GM12874 (cell line): ENCODE measurements around the gene GPC6.

Source experiments
- CTCF ChIP-seq: IDR thresholded peaks from 2 replicates; pipeline ENCODE4 v1.5.1; 2011; ENCODE audit warnings: low read depth, mild to moderate bottlenecking, control low read depth, low read length, moderate library complexity; ENCODE audit not compliant: insufficient read depth

The GPC6 gene

GRCh38 chr13:93797463-93797862, 570.9 kb downstream of the GPC6 start:
- TF ChIP-seq CTCF: no peak

- no peak for TF ChIP-seq CTCF
Observed at GRCh38 chr13:93800342-93800741, 573.7 kb downstream of the GPC6 start.

GRCh38 chr13:93805736-93806135, 579.1 kb downstream of the GPC6 start:
- TF ChIP-seq CTCF: no peak

- TF ChIP-seq CTCF: no peak
Observed at GRCh38 chr13:93806861-93807260, 580.3 kb downstream of the GPC6 start.

GRCh38 chr13:93810264-93810663, 583.7 kb downstream of the GPC6 start:
- no peak for TF ChIP-seq CTCF

GRCh38 chr13:93811071-93811737, 584.6 kb downstream of the GPC6 start:
- TF ChIP-seq CTCF: no peak

GRCh38 chr13:93811738-93812112, 585.1 kb downstream of the GPC6 start:
- no peak for TF ChIP-seq CTCF
